ACHN (cell line): Measurements from ENCODE around the gene LEKR1.
"Not testable (repeated sequence)": the region's sequence is repeated elsewhere in the genome, so short reads cannot be mapped to it uniquely, and the experiment has no call there.

Source experiments
- DNase-seq: peaks from one replicate; pipeline ENCODE4 v3.0.0-alpha.2; 2015
- in situ Hi-C: cut with HindIII; loops from 2 replicates; pipeline ENCODE4 v1.10.0; 2017; ENCODE audit warnings: low sequenced_read_pairs, low pct_ligation_motif_present, low pct_unique_long_range_greater_than_20kb

The LEKR1 gene

DNA sequence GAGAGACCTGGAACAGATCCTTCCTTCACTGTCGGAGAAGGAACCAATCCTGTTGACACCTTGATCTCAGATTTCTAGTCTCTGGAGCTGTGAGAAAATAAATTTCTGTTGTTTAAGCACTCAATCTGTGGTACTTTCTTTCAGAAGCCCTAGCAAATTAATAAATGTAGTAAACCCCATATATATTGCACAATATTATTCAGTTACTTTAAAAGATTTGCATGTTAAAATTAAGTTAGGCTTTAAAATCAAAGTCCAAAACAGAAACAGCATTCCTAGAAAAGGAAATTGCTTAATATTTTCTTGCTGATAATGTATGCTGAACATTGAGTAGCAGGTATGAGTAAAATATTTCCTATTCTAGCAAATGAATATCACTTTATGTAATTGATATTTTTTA, 113.2 kb downstream of the LEKR1 start:
- DNase-seq: no peak
- in situ Hi-C loops: no loop called here

DNA sequence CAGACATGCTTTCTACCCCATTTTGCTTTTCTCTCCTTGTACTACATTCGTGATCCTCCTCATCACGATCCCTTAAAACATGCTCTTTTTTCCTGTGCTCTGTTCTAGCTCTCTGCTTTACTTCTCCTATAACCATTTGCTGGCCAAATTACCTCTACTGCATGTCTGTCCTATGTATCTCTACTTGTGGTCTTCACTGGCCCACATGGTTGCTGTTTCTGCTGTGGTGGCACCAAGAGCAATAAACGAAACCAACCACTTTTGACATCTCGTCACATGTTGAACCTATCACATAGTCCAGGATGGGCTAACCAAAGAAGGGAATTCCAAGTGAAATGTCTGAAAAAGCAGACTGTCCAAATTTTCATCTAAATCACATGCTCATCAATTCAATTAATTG, 115.2 kb downstream of the LEKR1 start:
- in situ Hi-C loops: no loop called here
- no peak for DNase-seq

DNA sequence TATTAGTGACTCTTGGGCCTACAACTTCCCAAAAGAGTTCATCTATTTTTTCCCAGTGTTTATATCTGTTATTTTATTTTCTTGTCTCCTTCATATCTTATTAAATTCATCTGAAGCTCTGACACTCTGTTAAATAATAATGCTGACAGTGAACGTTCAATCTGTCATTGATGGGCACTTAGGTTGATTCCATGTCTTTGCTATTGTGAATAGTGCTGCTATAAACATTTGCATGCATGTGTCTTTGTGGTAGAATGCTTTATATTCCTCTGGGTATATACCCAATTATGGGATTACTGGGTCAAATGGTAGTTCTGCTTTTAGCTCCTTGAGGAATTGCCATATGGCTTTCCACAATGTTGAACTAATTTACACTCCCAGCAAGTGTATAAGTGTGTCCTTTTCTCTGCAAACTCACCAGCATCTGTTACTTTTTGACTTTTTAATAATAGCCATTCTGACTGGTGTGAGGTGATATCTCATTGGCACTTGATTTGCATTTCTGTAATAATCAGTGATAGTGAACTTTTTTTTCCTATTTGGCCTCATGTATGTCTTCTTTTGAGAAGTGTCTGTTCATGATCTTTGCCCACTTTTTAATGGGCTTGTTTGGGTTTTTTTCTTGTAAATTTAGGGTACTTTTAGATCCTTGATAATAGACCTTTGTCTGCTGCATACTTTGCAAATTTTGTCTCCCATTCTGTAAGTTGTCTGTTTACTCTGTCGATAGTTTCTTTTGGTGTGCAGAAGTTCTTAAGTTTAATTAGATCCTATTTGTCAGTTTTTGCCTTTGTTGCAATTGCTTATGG, 122.5 kb downstream of the LEKR1 start:
- no peak for DNase-seq
- in situ Hi-C loops: no loop called here

DNA sequence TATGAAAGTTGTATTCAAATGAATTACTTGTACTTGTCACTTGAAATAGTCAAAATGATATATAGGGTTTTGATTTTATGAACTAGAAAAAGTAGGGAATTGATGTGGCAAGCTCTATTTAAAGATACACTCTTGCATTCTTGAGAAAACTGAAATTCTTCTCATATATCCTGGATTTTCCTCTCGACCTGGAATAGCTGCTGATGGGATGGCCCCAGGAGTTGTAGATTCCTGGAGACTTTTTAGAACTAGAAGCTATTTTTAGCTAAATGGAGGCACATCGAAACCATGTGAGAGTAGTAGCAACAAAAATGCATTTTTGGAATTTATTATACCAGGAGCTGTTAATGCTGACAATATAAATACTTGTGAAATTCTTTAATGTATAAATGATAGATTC, 125.9 kb downstream of the LEKR1 start:
- no peak for DNase-seq
- in situ Hi-C loops: no loop called here

DNA sequence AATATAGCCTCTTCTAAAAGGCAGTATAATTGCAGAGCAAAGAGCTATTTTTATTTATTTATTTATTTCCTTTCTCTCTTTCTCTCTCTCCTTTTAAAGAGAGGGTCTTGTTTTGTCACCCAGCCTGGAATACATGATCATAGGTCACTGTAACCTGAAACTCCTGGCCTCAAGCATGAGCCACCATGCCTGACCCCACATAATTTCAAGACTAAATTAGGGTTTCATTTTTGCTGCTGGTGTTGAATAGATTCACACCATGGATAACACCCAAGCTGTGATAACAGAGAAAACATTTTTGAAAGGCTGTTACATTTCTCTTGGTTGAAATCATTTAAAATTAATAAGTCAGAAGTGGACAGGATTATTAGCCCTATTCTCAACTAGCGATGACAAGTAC, 131.6 kb downstream of the LEKR1 start:
- DNase-seq: no peak

DNA sequence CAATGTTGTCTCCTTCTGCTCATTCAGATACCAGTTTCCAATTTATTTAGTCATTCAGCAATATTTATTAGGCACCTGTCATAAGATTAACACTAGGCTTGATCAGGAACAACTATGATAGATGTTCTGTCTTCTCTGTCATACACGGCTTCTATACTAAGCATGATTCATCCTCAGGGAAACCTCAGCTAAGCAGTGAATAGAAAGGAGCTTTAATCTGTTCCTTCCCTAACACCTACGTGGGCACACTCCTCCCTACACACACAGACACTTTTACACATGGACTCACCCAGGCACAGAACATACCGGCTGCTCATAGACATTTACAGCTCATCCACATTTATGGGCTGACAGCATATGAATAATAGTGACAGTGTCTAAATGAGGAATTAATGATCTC, 136.9 kb downstream of the LEKR1 start:
- in situ Hi-C loops: no loop called here
- DNase-seq: no peak

More for the DNA sequence above, 131.6 kb downstream of the LEKR1 start:
- in situ Hi-C loops: no loop called here

DNA sequence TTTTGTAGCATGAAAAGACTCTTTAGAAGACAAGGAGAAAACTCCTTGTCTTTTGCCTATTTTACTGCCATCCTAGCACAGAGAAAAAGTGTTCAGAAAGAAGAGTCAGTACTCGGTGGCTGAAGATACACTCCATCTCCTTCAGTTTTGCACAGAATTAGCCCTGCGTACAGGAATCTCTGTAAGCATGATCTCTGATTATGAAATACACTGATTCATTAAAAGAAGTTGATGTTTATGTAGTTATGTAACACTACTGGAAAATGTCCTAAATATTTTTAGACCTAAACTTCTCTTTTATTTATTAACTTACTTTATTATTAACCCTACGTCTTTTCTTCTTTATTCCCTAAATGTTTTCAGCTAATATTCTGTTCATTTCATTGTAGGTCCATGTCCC, 138.4 kb downstream of the LEKR1 start:
- no peak for DNase-seq
- in situ Hi-C loops: no loop called here

DNA sequence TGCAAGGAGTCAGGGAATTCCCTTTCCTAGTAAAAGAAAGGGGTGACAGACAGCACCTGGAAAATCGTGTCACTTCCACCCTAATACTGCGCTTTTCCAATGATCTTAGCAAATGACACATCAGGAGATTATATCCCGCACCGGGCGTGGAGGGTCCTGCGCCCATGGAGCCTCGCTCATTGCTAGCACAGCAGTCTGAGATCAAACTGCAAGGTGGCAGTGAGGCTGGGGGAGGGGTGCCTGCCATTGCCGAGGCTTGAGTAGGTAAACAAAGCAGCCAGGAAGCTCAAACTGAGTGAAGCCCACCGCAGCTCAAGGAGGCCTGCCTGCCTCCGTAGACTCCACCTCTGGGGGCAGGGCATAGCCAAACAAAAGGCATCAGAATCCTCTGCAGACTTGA, 140.2 kb downstream of the LEKR1 start:
- in situ Hi-C loops, DNase-seq: not testable (repeated sequence)

DNA sequence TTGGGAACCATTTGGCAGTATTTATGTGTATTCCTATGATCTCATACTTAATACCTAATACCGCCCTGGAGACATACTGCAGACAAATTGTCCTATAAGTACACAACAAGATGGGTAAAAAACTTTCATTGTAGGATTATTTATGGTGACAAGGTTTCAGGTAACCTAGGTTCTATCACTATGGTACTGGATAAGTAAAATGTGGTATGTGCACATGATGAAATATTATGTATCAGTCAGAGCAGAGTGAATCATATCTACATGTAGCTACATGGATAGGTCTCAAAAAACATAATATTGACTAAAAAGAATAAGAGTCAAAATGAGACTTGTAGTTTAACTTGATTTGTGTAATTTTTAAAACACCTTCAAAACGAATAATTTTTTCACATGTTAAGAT, 147.8 kb downstream of the LEKR1 start:
- in situ Hi-C loops: no loop called here
- no peak for DNase-seq

DNA sequence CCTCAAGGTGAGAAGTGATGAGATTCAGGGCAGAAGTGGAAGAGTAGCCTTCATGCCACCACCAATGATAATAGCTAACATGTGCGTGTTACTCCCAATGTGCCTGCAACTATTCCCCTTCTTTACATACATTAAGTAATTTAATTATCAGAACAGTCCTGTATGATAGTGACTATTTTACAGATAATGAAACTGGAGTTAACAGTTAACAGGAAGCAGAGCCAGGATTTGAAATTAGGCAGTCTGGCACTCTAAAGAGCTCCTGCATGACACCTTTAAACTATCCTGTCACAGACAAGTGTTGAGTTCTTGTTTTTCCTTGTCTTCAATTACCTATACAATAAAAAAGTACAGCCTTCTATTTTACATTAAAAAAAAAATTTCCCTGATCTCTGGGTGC, 148.8 kb downstream of the LEKR1 start:
- no peak for DNase-seq
- in situ Hi-C loops: no loop called here

DNA sequence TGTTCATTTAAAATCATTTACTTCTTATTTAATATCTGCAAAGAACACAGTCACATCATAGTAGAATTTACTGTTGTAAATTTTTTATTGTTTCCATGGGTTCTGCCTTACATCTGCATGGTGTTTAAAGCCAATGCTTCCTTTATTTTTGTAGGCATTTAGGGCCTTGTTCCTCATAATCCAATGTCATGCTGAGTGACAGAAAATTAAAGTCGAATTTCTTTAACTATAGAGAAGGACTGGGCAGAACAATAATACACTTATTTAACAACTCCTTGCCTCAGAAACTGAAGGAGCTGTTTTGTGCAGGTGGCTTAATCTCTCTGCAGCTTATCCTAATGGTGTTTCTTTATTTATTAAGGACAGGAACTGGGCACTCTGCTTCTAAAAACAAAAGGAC, 149.6 kb downstream of the LEKR1 start:
- in situ Hi-C loops: no loop called here
- DNase-seq: no peak

DNA sequence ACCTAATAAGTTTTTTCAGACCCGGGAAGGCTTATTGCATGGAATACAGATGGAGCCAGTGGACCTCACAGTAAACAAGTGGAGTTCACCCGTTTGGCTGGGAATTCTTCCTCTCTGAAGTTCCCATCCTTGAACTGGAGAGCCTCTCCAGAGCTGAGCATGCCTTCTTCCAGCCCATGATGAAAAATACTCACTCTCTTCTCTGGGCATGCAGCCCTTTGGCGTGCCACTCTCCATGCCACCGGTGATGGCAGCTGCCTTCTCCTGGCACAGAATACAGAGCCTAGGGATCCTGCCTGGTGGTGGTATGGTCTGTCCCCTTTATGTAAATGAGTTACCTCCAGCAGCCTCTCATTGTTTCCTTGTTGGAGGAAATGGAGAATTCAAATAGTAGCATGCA, 150.8 kb downstream of the LEKR1 start:
- in situ Hi-C loops: no loop called here
- DNase-seq: no peak

DNA sequence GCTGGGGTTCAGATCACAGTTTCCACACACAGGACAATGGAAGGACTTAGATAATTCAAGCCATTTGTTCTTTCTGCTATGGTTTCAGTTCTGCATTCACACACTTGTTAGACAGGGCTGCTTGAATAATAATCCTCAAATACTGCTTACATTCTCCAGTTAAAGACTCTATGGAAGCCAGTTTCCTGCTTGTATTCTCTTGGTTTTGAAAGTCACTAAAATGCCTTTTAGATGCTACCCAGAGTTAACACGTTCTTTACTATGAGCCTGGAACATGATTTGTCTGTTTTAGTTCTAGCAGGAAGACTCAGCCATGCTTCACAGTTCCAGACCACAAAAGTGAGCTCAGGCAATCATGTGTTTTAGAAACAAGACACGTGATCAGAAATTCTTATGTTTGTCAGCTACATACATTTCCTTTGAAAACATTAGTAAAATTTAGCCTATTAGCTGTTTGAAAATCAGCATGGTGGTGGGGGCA, 152.4 kb downstream of the LEKR1 start:
- in situ Hi-C loops: no loop called here
- DNase-seq: no peak

DNA sequence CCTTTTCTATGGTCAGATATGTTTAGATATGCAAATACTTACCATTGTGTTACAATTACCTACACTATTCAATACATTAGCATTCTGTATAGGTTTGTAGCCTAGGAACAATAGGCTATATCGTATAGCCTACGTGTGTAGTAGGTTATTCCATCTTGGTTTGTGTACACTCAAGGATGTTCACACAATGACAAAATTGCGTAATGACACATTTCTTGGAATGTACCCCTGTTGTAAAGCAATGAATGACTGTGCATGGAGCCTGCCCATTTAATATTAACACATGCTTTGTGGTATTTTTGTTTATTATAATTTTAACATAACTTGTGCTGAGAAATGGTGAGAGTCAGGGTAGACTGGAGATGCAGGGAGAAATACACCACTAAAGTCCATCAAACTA, 154.9 kb downstream of the LEKR1 start:
- no peak for DNase-seq
- in situ Hi-C loops: no loop called here

DNA sequence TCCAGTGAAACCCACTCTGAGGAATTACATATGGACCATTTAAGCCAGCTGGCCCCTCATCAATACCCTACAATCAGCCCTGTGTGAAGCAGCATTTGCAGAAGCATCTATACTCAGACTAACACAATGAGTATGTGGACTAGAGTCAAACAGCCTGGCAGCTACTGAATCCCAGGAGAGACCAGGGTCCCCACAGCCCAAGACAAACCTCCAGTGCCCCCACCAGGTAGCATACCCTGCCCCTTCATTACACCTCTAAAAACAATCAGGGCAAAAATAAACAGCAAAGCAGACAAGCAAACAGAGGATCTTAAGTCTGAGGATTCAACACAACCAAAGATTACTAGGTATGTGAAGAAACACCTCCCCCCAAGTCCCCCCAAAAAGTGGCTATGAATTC, 157.4 kb downstream of the LEKR1 start:
- in situ Hi-C loops: no loop called here
- DNase-seq: no peak

DNA sequence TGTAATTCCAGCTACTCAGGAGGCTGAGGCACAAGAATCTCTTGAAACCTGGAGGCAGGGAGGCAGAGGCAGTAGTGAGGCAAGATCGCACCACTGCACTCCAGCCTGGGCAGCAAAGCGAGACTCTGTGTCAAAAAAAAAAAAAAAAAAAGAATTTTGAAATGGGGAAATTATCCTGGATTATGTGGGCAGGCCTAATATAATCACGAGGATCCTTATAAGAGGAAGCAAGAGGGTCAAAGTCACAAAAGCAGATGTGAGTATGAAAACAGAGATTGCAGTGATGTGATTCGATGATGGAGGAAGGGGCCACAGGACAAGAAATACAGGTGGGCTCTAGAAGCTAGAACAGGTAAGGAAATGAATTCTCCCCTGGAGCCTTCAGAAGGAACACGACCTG, 159.6 kb downstream of the LEKR1 start:
- no peak for DNase-seq
- in situ Hi-C loops: no loop called here

DNA sequence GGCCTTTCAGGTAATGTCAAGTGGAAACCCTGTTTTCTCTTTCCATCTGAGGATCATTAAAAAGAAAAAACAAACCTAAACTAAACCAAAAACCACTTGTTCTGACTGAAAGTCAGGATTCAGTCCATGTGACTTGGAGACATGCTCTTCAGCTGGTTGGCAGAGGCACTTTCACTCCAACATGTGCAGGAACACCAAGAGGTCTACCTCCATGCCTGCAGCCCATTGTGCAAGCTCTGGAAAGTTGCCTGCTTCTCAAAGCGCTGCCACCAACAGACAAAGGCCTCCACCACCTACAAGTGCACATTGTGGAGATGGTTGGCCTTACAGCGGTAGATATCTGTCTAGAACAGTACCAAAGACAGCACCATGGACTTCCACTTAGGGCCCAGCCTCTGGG, 161.8 kb downstream of the LEKR1 start:
- no peak for DNase-seq
- in situ Hi-C loops: no loop called here

DNA sequence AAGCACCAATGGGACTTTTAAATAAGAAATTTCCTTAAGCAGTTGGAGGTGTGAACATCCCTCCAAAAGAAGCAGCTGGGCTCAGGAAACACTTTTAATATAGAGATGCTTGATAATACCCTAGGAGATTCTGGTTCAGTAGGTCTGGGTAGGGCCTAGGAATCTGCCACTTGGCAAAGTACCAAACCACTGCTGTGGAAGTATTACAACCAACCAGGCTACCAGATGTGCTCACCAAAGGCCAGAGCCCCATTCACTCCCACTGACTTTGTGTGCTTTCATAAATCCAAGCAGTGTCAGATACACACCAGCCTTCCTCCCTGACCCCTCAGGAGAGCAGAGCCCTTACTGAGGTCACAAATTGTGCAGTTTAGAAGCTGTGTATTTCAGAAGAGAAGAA, 171.2 kb downstream of the LEKR1 start:
- in situ Hi-C loops: no loop called here

DNA sequence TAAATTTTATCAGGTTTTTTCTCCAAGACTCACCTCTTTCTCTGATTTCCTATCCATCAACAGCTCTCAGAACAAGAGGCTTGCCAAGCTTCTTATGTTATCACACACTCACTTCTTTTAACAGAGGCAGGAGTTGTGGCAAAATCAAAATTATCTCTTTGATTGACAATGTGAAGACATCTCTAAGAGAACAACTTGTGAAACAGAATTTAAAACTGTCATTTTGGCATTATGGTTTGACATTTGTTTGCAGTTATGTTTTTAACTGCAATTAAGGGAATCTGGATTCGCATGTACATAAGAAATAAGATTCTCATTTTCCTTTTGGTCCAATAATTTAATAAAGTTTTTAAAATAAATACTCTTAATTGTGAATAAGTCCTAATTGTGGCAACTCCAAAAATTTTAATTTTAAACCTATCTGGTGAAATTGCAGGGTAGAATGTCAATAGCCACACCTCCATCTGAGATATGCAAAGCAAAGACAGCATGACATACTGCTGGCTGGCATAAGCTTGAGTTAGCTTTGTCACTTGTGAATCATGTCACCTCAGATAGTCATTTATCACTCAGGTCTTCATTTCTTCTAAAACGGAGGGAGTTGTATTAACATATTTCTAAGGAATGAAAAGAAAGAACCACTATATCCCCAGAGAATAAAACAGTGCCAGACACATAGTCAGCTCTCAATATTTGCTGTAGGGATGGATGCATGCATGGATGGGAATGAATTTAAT, 175.2 kb downstream of the LEKR1 start:
- no peak for DNase-seq
- in situ Hi-C loops: no loop called here

More for the DNA sequence above, 171.2 kb downstream of the LEKR1 start:
- no peak for DNase-seq

DNA sequence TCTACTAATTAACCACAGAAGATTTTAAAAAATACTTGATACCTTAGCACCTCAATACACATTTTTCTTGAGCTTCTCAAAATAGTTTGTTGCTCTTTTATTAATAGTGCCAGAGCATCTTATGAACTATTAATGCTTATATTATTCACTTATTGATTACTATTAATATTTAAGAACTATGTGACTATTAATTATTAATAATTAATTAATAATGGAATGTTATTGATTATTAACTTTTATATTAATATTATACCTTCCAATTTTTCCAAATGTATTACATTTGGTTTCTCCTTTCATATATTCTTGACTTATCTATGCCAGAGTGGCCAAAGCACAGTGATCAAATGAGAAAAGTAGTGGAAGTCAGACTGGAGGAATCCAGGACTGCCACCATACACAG, 195.5 kb downstream of the LEKR1 start:
- DNase-seq: no peak
- in situ Hi-C loops: no loop called here
